HepG2 (cell line): ENCODE results near the gene OGFR. TPM values are rescaled to one million over a fixed set of nuclear protein-coding genes. Genes with fewer than 3 reads are reported as not detected.
A peak's percentile ranks its signal among the peaks of the same experiment; 100 is the strongest.

Experiments used
- CCDC6 ChIP-seq: sonication (generic); formaldehyde crosslinking; IDR thresholded peaks from 2 replicates; pipeline ENCODE4 v1.8.1; 2022; ENCODE audit warnings: mild to moderate bottlenecking, missing genetic modification reagents, moderate library complexity
- NFIC ChIP-seq: IDR thresholded peaks from 2 replicates; pipeline ENCODE4 v1.6.1; 2012; ENCODE audit warnings: mild to moderate bottlenecking, low read length, inconsistent platforms
- NR2F6 ChIP-seq, 2 experiments: IDR thresholded peaks; 2 replicates each; pipeline ENCODE4 v1.6.1; 2016; ENCODE audit warnings: antibody characterized with exemption in 1 of 2, mild to moderate bottlenecking in 1 of 2
- PHF8 ChIP-seq: sonication (generic); formaldehyde crosslinking; IDR thresholded peaks from 2 replicates; pipeline ENCODE4 v1.5.0; 2020; ENCODE audit warnings: missing genetic modification reagents
- PLRG1 ChIP-seq: fragments of 450-650 bp; conservative IDR thresholded peaks from 2 replicates; pipeline ENCODE4 v1.6.1; 2016
- PRMT3 ChIP-seq: sonication (generic); formaldehyde crosslinking; IDR thresholded peaks from 2 replicates; pipeline ENCODE4 v1.8.1; 2022; ENCODE audit warnings: low read depth, mild to moderate bottlenecking, moderate library complexity, missing genetic modification reagents, borderline replicate concordance
- PTBP1 ChIP-seq: fragments of 200-400 bp; formaldehyde crosslinking; IDR thresholded peaks from 2 replicates; pipeline ENCODE4 v1.6.1; 2018; ENCODE audit warnings: low read length, low read depth; ENCODE audit not compliant: poor library complexity, severe bottlenecking
- polyA plus RNA-seq, 8 experiments: library from polyadenylated mRNA; depleted of rRNA in 3 of 8; stranded (reverse) in 7 of 8; unstranded in 1 of 8; fragments of >200 nt; fragmentation: Illumina TruSeq in 4 of 8; extraction: Trizol in 4 of 8; gene quantifications; 2 replicates each; pipeline versions ENCODE4 v1.2.1 to v1.2.3, GENCODE V29; 2011 to 2016; ENCODE audit warnings: low read depth in 4 of 8, missing spikeins in 1 of 8, mixed read lengths in 1 of 8; ENCODE audit not compliant: insufficient read depth in 1 of 8
- total RNA-seq, 5 experiments: library from RNA; depleted of rRNA; stranded (reverse); fragments of >200 nt; fragmentation: Illumina TruSeq; extraction: Trizol; gene quantifications; 2 replicates each; pipeline ENCODE4 v1.2.3, GENCODE V29; 2016; ENCODE audit warnings: low read depth in 1 of 5
- TF ChIP-seq, protein P1 (sequence below): IDR thresholded peaks from 2 replicates; pipeline ENCODE4 v1.6.1; 2016; ENCODE audit warnings: missing compliant biosample characterization, missing genetic modification reagents, borderline replicate concordance
- TF ChIP-seq, protein P2 (sequence below): sonication (generic); formaldehyde crosslinking; IDR thresholded peaks from 2 replicates; pipeline ENCODE4 v1.5.0; 2020; ENCODE audit warnings: mild to moderate bottlenecking, missing genetic modification reagents
- TF ChIP-seq, protein P3 (sequence below): sonication (generic); formaldehyde crosslinking; IDR thresholded peaks from 2 replicates; pipeline ENCODE4 v1.9.0; 2021; ENCODE audit warnings: mild to moderate bottlenecking, missing genetic modification reagents
- TF ChIP-seq, protein P4 (sequence below): sonication (generic); formaldehyde crosslinking; IDR thresholded peaks from 2 replicates; pipeline ENCODE4 v1.8.1; 2023; ENCODE audit warnings: mild to moderate bottlenecking, moderate library complexity, missing genetic modification reagents
- TF ChIP-seq, protein P5 (sequence below): IDR thresholded peaks from 2 replicates; pipeline ENCODE4 v1.6.1; 2016; ENCODE audit warnings: control low read depth
- TF ChIP-seq, protein P6 (sequence below): IDR thresholded peaks from 2 replicates; pipeline ENCODE4 v1.6.1; 2016

Gene OGFR
- total and polyA plus RNA-seq, 2 of the 13 experiments (the other 11 are each of a cell fraction or from before 2014, with no cell fraction given) = 47.7 to 81.8 TPM

DNA sequence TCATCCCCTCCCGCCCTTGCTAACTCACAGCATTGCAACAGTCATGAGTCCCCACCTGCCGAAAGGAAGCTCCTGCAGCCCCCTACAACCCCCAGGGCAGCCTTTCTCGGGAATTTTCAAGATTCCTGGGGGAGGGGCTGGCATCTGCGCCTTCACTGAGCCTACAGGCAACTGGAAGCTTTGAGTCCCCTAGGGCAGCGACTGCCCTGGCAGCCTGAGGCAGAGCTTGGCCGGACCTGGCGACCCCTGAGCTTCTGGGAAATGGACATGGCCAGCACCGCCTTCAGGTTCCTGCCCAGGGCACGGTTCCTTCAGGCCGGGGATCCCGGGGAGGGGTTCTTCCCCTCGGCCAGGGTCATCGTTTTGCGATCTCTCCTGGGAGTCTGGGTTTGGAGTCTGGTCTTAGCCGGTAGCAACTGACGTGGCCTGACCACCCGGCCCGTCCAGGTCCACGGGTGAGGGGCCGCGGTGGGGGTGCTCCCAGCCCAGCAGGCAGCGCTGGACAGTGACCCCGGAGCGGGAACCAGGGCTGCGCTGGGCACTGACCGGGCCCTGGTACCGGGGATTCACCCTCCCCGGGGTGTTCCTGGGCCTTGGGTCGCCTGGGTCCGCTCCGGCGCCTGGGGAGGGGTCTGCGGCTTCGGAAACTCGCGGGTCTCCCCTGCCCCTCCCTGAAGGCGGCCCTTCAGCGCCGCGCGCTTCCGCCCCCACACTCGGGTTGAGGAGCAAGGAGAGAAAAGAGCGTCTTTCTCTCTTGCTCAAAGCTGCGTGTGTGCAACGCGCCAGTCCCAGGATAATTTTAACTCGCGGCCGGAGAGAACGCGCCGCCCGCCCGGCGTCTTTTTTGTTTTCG is 11.6 kb downstream of the OGFR start (continued):
- TF ChIP-seq, protein P1, sequence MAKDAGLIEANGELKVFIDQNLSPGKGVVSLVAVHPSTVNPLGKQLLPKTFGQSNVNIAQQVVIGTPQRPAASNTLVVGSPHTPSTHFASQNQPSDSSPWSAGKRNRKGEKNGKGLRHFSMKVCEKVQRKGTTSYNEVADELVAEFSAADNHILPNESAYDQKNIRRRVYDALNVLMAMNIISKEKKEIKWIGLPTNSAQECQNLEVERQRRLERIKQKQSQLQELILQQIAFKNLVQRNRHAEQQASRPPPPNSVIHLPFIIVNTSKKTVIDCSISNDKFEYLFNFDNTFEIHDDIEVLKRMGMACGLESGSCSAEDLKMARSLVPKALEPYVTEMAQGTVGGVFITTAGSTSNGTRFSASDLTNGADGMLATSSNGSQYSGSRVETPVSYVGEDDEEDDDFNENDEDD (CRISPR knock-in tag) = no peak
- TF ChIP-seq, protein P2, sequence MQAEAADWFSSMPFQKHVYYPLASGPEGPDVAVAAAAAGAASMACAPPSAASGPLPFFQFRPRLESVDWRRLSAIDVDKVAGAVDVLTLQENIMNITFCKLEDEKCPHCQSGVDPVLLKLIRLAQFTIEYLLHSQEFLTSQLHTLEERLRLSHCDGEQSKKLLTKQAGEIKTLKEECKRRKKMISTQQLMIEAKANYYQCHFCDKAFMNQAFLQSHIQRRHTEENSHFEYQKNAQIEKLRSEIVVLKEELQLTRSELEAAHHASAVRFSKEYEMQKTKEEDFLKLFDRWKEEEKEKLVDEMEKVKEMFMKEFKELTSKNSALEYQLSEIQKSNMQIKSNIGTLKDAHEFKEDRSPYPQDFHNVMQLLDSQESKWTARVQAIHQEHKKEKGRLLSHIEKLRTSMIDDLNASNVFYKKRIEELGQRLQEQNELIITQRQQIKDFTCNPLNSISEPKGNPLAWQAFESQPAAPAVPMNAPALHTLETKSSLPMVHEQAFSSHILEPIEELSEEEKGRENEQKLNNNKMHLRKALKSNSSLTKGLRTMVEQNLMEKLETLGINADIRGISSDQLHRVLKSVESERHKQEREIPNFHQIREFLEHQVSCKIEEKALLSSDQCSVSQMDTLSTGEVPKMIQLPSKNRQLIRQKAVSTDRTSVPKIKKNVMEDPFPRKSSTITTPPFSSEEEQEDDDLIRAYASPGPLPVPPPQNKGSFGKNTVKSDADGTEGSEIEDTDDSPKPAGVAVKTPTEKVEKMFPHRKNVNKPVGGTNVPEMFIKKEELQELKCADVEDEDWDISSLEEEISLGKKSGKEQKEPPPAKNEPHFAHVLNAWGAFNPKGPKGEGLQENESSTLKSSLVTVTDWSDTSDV = no peak
- TF ChIP-seq CCDC6 (CRISPR knock-in tag) (no peak), PHF8 (CRISPR knock-in tag) (no peak; the same call in 1 of the 2 replicates), PTBP1 (peak; percentile 26), PLRG1 (no peak), PRMT3 (CRISPR knock-in tag) (no peak), NFIC (no peak), NR2F6 (IDR thresholded peaks at IDR 0.05) (no peak; the same call in 1 of the 2 replicates), NR2F6 (CRISPR knock-in tag; IDR thresholded peaks at IDR 0.05) (no peak)
- TF ChIP-seq, protein P3, sequence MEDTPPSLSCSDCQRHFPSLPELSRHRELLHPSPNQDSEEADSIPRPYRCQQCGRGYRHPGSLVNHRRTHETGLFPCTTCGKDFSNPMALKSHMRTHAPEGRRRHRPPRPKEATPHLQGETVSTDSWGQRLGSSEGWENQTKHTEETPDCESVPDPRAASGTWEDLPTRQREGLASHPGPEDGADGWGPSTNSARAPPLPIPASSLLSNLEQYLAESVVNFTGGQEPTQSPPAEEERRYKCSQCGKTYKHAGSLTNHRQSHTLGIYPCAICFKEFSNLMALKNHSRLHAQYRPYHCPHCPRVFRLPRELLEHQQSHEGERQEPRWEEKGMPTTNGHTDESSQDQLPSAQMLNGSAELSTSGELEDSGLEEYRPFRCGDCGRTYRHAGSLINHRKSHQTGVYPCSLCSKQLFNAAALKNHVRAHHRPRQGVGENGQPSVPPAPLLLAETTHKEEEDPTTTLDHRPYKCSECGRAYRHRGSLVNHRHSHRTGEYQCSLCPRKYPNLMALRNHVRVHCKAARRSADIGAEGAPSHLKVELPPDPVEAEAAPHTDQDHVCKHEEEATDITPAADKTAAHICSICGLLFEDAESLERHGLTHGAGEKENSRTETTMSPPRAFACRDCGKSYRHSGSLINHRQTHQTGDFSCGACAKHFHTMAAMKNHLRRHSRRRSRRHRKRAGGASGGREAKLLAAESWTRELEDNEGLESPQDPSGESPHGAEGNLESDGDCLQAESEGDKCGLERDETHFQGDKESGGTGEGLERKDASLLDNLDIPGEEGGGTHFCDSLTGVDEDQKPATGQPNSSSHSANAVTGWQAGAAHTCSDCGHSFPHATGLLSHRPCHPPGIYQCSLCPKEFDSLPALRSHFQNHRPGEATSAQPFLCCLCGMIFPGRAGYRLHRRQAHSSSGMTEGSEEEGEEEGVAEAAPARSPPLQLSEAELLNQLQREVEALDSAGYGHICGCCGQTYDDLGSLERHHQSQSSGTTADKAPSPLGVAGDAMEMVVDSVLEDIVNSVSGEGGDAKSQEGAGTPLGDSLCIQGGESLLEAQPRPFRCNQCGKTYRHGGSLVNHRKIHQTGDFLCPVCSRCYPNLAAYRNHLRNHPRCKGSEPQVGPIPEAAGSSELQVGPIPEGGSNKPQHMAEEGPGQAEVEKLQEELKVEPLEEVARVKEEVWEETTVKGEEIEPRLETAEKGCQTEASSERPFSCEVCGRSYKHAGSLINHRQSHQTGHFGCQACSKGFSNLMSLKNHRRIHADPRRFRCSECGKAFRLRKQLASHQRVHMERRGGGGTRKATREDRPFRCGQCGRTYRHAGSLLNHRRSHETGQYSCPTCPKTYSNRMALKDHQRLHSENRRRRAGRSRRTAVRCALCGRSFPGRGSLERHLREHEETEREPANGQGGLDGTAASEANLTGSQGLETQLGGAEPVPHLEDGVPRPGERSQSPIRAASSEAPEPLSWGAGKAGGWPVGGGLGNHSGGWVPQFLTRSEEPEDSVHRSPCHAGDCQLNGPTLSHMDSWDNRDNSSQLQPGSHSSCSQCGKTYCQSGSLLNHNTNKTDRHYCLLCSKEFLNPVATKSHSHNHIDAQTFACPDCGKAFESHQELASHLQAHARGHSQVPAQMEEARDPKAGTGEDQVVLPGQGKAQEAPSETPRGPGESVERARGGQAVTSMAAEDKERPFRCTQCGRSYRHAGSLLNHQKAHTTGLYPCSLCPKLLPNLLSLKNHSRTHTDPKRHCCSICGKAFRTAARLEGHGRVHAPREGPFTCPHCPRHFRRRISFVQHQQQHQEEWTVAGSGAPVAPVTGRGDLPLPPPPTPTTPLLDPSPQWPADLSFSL = no peak
- TF ChIP-seq, protein P4, sequence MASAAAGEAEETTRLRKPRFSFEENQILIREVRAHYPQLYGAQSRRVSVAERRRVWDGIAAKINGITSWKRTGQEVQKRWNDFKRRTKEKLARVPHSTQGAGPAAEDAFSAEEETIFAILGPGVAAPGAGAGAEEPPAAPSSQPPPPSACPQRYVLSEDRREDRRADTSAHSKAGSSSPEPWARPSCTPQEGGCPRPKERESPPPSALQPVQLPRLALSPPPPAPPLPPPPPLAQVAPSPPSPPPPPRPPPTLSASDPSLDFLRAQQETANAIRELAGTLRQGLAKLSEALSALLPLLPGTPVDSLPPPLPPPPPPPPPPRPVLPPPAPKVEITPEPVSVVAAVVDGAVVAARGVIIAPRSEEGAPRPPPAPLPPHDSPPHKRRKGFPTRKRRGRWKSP (CRISPR knock-in tag) = peak; percentile 48; the same call in 1 of the 2 replicates
- TF ChIP-seq, protein P5, sequence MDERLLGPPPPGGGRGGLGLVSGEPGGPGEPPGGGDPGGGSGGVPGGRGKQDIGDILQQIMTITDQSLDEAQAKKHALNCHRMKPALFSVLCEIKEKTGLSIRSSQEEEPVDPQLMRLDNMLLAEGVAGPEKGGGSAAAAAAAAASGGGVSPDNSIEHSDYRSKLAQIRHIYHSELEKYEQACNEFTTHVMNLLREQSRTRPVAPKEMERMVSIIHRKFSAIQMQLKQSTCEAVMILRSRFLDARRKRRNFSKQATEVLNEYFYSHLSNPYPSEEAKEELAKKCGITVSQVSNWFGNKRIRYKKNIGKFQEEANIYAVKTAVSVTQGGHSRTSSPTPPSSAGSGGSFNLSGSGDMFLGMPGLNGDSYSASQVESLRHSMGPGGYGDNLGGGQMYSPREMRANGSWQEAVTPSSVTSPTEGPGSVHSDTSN (CRISPR knock-in tag) = no peak
- TF ChIP-seq, protein P6, sequence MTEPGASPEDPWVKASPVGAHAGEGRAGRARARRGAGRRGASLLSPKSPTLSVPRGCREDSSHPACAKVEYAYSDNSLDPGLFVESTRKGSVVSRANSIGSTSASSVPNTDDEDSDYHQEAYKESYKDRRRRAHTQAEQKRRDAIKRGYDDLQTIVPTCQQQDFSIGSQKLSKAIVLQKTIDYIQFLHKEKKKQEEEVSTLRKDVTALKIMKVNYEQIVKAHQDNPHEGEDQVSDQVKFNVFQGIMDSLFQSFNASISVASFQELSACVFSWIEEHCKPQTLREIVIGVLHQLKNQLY (CRISPR knock-in tag) = no peak
